CD4-positive, alpha-beta T cell treated with Interleukin-15 for 4 hours (primary cell): ENCODE measurements around the gene STK32B.
"Not testable (repeated sequence)": the region's sequence is repeated elsewhere in the genome, so short reads cannot be mapped to it uniquely, and the experiment has no call there.

ENCODE experiments used
- DNase-seq: peaks from one replicate; pipeline ENCODE4 v3.0.0-alpha.2; 2020; ENCODE audit warnings: low spot score

The STK32B gene

DNA sequence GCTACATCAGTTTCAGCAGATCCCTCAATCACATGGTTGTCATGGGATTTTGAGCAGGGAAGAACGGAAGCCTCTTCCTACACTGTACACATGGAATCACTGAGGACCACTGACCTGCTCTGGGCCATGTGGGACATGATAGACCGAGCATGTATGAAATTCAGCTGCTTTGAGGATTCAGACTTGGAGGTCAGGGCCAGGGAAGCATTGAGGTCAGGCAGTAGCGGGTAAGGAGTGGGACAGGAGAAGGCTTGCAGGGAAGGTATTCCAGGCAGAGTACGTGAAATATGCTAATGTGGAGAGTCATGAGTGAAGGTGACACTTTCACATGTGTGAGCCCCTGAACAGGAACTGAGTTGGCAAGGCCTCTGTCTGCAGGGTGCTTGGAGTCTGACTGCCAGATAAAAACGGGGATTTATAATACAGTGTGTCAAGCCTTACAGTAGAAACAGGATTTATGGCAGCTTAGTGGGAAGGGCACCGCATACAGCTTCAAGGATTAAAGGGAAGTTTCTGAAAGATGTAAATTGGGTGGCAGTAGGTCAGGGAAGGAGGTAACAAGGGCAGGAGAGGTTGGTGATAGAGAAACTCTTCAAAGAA is 111.7 kb downstream of the STK32B start:
- DNase-seq, result no peak

DNA sequence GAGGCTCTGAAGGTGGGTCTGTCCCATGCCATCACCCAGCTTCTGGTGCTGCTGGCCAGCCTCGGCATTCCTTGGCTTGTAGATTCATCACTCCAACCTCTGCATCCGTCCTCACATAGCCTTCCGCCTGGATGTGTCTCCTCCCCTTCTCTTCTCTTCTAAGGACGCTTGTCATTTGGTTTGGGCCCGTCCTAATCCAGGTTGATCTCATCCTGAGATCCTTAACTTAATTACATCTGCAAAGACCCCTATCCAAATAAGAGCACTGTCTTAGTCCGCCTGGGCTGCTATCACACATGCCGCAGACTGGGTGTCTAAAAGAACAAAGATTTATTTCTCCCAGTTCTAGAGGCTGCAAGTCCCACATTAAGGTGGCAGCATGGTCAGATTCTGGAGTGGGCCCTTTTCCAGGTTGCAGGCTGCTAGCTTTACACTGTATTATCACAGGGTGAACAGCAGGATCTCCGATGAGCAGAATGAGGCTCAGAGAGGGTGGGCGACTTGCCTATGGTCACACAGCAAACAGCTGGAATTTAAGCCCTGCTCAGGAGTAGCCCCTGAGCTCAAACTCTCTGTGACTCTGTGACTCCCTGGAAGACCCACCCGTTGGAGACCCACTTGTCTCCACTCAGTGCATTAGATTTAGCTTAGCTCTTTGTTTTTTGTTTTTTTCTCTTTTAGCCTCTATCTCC is 113.1 kb downstream of the STK32B start:
- DNase-seq, result no peak

DNA sequence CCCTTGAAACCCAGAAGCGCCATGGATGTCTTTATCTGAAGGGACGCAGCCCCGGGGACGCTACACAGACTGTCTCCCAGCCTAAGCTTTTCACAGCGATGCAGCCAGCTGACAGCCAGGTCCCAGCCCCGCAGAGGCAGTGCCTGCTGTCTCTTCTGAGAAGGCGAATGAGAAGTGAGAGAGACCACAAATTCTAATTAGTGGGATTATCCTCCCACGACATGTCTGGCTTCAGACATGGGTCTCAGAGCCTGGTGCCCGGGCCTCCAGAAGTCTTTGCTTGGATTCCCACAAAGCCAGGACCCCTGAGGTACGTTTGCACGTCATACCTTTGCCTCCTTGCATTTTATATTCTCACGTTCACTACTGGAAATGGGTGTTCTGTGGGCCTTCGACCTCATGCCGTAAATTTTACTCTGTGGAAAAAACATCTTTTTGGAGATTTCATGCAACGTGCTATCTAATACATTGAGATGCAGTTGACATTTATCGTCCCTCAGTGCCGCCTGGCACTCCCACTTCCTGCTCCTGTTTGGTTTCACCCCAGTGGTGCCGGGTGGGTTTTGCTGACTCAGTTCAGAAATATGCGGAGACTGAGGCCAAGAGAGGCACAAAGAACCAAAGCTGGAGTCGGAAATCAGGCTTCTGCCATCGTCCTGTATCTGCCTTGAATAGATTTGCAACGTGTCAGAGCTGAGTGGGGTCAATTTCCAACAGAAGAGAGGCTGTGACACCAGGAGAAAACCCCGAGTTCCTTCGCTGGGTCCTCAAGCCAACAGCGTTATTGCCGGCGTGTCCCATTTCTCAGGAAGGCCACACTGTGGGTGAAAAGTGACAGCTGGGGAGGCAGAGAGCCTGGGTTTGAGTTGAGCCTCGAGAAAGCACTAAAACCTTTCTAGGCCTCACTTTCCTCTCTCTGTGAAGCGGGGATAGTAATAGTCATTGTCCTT is 114.4 kb downstream of the STK32B start:
- DNase-seq, result no peak

DNA sequence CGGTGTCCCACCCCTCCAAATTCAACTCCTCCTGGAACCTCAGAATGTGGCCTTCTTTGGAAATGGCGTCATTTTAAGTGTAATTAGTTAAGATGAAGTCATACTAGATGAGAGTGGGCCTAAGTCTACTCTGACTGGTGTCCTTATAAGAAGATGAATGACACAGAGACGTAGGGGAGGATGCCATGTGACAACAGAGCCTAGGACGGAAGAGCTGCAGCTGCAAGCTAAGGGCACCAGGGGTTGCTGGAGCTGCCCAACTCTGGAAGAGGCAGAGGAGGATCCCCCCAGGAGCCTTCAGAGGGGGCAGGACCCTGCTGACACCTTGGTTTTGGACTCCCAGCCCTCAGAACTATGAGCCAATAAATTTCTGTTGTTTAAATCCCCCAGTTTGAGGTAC is 115.1 kb downstream of the STK32B start:
- no peak for DNase-seq

DNA sequence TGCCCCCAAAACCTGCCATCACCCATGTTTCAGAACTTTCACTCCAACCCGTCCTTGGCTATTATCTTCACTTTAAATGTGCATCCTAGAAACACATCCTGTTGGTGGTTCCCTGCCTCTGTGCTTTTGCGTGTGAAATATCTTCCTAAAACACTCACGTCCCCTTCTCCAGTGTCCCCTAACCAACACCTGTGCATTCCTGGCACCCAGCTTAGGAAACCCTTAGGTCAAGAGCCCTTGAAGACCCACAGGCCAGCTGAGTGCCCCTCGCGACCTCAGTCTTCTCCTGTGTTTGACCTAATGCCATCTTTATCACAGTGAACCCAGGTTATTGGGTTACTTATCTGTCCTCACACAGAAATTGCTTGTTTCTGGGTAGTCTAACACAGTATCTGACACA is 117.6 kb downstream of the STK32B start:
- no peak for DNase-seq

DNA sequence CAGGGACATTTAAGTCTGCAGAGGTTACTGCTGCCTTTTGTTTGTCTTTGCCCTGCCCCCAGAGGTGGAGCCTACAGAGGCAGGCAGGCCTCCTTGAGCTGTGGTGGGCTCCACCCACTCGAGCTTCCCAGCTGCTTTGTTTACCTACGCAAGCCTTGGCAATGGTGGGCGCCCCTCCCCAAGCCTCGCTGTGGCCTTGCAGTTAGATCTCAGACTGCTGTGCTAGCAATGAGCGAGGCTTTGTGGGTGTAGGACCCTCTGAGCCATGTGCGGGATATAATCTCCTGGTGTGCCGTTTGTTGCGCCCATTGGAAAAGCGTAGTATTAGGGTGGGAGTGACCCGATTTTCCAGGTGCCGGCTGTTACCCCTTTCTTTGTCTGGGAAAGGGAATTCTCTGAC is 124.6 kb downstream of the STK32B start:
- DNase-seq, result not testable (repeated sequence)

DNA sequence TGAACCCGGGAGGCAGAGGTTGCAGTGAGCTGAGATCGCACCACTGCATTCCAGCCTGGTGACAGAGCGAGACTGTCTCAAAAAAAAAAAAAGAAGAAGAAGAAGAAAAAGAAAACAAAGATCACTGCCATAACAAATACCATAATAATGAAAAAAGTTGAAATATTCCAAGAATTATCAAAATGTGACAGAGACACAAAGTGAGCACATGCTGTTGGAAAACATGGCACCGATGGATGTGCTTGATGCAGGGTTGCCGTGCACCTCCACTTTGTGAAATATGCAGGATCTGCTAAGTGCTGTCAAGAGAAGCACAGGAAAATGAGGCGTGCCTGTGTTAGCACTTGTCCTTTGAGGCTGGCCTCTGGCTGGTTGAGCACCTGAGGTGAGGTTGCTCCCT is 133.3 kb downstream of the STK32B start:
- no peak for DNase-seq

DNA sequence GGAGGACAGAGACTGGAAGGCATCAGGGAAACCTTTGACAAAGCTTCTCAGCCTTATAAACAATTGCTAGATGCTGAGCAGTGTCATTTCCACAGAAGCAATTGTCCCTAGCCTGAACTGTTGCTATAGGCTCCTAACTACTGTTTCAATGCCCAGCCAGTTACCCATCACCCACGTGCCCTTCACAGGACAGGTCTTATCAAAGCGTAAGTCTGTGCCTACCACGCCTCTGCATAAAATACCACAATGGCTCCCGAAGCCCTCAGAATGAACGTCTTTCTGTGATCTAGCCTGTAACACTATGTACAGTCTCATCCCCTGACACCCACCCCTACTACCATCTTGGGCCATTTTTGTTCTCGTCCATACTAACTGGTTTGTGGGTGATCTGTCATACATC is 134.3 kb downstream of the STK32B start:
- no peak for DNase-seq

DNA sequence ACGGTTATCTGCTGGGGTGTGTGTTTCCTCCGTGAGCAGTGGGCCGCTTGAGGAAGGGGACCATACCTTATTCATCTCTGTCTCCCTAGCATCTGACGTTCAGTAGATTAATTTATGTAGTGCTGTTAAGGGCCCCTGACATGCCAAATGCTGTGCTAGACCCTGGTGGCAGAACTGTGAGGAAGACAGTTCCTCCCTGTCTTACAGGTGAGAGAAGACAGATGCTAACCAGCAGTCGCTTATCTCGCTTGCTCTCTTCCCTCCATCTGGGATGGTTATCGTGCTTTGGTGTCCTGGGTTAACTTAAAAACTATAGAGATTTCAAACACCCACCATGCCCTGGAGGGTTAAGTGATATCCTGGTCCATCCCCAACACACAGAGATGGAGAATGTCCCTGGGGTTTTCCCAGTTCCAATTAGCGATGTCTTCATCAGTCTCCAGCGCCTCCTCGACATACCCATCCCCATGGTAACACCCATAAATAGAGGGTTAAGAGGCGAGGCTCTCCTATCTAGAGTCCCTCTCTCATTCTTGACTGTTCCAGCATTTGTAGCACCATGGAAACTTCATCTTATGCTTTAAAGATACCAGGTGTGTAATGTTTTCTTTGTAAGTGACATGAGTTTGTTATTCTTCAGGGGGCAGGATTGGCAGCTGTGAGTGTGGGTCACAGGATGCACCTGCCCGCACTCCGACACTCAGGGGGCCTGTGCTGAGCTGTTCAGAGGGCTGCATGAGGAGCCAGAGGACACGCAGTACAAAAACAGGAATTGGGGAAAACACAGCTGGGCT is 135.2 kb downstream of the STK32B start:
- DNase-seq, result no peak

DNA sequence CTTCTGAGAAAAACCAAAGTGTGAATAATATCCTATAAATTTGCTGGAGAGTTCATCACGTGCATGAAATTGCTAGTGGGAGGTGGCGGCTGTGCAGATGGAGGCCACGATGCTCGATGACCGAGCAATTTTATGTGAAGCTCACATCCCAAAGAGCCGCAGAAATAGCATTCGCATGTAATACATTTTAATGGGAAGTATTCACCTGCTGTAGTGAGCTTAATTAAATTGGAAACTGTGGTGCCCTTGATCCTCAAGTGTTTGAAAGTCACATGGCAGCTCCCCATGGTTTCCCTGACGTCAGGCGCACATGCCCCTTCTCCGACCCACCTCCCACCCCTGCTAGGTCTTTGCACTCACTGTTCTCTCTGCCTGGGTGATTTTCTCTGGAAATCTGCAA is 136.8 kb downstream of the STK32B start:
- no peak for DNase-seq

DNA sequence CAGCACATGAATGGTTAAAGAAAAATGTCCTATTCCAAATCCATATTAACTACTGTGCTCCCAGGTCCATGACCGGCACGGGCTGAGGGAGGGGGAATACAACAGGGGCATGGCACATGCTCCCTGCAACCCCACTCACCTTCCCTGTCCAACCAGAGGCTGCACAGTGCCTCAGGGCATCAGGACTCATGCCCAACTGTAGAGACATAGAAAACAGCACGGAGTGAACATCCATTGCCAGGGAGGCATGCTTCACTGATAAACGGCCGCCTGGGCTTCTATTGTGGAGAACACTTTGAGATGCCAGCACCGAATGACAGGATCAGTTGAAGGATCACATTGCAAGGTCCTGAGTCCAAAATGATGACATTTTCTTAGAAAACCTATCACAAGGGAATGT is 140.6 kb downstream of the STK32B start:
- DNase-seq, result no peak

DNA sequence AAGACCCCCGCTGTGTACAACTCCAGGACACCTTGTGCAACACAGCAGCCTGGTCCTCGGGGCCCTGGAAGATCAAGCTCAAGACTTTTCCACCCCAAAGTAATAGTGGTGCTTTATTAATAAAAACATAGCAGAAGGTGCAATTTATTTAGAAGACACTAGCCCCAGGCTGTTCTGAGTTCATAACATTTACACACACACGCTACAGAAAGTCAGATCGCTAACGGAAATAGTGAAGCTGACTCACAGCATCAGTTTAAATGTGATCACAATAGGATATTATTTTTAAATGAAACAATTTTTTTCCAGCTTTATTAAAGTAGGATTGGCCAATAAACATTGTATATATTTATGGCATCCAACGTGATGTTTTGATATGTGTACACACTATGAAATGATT is 141.0 kb downstream of the STK32B start:
- no peak for DNase-seq

DNA sequence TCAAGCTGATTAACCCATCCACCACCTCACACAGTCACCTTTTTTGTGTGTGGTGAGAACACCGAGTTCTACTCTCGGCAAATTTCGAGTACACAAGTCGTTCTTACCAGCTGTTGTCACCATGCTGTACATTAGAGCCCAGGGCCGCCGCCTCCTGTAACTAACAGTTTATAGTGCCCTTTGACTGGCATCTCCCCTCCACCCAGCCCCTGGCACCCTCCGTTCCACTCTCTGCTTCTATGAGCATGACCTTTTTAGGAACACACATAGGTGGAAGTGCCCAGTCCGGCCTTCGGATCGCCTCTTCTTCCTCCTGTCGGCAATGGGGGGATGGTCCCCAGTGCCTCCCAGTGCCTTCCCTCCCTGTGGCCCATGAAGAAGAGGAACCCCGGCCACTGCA is 141.4 kb downstream of the STK32B start:
- no peak for DNase-seq

DNA sequence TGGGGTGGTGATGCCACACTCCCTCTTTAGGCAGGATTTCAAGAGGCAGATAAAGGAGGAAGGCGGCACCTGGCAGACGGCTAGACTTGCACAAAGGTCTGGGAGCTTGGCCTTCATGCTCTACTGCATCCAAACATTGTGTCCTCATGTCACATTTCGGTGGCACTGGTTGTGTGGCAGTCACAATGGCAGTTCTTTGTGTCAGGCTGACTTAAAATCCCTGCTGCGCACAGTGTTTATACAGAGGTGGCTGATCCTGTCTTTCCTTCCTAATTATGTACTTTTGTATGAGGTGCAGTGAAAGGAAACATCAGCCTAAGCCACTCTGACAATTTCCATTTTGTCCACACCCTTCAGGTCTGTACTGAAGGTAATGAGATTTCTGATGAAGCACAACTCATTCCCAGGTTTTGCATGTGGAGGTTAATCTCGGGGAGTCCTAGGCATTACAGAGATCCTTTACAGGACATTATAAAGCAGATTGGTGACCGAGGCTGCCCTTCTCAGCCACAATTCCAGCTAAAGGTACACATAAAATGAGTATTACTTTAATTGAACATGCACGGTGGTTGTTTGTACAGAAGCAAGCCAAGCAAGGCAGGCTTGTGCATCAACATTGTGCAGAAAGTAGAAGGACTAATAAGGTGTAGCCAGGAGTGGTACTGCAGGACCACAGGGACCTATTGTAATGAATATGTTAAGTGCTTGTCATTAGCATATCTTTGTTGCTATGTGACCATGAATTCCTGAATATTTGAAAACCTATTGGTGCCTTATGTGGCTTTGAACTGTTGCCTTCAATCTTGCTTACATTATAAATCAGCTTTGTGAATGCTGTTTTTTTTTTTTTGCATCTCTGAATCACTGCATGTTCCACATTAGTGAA is 147.6 kb downstream of the STK32B start:
- DNase-seq, result no peak

DNA sequence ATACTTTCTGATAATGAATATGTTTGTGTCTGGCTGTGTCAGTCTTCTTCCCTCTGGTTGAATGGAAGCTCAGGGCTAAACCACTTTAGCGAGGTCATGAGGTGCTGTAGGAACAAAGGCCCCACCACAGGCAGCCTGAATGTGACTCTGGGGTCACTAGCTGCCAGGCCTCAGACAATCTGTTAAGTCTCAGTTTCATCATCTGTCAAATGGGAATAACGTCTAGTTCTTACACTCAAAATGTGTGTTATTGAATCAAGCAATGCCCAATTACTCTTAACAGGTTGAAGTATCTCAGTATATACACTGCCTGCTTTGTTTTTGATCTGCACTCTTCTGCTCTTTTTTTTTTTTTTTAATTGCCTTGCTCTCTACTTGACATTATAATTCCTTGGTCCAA is 148.6 kb downstream of the STK32B start:
- DNase-seq, result no peak

DNA sequence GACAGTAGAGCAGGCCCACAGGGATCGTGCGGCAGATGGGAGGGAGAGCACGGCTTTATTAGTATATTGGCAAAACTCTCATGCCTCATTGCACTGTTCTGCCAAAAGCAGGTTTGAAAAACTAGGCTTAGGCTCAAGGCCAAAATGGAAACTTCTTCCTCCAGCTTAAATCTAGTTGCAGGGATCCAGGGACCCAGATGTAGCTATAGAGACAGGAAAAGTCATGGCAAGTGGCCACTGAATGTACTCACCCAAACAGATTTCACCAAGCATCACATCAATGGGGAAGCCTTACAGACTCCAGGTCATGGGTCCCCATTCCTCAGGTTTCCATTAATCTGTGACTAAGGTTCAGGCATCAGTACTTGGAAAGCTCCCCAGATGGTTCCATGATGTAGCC is 149.2 kb downstream of the STK32B start:
- DNase-seq, result no peak

DNA sequence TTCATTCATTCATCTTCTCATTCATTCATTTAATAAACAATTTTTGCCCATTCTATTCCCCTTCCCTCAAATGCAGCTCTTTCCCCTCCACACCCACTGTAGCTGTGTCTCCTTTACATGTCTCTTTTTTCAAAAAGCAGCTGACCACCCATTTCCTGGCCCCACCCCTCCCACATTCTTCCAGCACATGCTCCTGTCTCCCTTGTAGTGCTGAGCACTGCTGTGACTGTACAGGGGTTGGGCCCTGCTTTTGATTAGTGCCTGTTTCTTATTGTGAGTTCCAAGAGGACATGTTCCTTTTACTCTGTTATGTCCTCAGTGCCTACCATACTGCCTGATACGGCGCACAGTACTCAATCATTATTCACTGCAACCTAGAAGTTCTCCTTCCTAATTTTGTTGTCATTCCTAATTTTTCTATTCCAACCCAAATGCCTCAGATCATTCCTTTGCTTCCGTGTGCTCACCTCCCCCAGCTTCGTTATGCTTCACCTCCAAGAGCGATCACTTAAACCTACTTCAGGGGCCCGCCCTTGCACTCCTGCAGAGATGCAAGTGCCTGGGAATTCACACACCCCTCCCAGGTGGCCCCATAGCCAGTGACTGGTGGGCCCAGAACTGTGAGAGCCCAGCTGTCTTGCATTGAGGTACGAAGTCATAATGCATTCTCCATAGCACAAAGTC is 152.2 kb downstream of the STK32B start:
- no peak for DNase-seq

DNA sequence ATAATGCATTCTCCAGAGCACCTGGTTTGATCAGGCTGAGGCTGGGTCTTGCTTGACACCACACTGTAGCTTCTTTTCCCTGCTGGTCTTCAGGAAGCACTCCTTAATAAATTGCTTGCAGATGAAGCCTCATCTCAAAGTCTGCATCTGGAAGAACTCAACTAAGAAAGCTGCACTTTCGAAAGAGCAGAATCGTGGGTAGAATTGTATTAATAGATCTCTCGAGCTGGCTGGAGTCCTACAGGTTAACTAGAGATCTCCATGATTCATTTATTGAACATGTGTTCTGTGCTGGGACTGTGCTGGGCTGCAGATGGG is 152.7 kb downstream of the STK32B start:
- no peak for DNase-seq

DNA sequence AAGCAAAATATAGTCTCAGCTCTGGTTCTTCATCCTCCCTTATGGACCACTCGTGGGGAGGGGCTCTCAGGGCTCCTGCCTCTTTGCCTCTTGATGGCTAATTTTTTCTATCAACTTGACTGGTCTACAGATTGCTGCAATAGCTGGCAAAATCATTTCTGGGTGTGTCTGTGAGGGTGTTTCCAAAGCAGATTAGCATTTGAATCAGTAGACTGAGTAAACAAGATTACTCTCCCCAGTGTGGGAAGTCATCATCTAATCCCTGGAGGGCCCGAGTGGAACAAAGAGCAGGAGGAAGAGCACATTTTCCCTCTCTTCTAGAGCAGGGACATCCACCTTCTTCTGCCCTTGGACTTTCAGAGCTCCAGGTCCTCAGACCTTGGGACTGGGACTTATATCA is 153.5 kb downstream of the STK32B start:
- DNase-seq, result no peak

DNA sequence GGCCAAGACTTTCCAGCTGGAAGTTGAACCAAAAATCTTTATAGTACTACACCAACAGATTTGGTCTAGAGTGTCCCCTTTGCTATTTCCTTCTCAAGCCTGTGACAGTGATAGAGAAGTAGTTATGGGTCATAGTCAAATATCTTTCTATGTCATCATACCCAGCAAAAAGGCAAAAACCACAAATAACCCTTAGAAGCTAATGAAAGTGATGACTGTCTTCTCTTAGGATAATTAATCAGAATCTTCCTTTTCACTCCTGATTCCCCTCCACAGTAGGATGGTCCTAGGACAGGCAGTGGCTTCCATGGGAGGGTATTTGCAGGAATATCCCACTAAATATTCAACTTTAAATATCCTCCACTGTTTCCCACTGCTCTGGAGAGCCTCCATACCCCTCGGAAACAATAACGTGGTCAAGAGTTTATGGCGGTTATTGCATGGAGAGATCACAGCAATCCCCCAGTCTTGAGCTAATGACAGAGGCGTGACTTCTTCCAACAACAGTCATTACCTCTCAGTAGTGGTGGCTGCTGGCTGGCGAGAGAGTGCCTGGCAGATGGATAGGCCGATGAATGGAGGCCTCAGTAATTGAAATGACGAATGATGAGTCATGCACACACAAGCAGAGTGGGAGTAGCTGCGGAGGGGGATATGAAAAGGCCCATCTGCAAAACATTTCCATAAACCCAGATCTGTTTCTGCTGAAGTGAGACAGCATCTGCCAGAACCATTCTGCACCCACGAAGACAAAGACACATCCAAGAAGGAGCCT is 154.9 kb downstream of the STK32B start:
- DNase-seq, result no peak
